Measurements from ENCODE around the gene GMDS. TPM values are rescaled to one million over a fixed set of nuclear protein-coding genes. Genes with fewer than 3 reads are reported as not detected.
"Not testable (repeated sequence)": the region's sequence is repeated elsewhere in the genome, so short reads cannot be mapped to it uniquely, and the experiment has no call there.

The GMDS gene
- total and polyA plus RNA-seq, 2 donors (not counting 3 experiments of a cell fraction or from before 2014, with no cell fraction given): 9.8 to 23.5 TPM

GRCh38 chr6:1846611-1847010, 398.8 kb downstream of the GMDS start:
- H3K9me1 ChIP-seq (replicated peaks; ENCODE audit: control insufficient read depth, extremely low read depth, insufficient read depth, low read length): no peaks in the 10 kb centered on the region
- DNase-seq (ENCODE audit: low read depth, low spot score) (no peak), FAIRE-seq (no peak)
- ChIA-PET CTCF (no interaction called here), POLR2A (no interaction called here)
- dilution Hi-C loops (cut with MboI; ENCODE audit: extremely low pct_ligation_motif_present, low sequenced_read_pairs): no loop called here
- no TSS peak for BruUV-seq (replicated peaks)
- no peaks in the 10 kb centered on the region for H3K79me2 ChIP-seq (ENCODE audit: control insufficient read depth, insufficient read depth, low read length)
- H3K9ac ChIP-seq (replicated peaks; ENCODE audit: extremely low read depth, insufficient read depth, low read length): no peak overlapping the region
- no peaks in the 10 kb centered on the region for H4K20me1 ChIP-seq (replicated peaks; ENCODE audit: control insufficient read depth, extremely low read depth, insufficient read depth, low read length)
- H3K36me3 ChIP-seq (ENCODE audit: control insufficient read depth in 2 of 2, extremely low read depth in 1 of 2, insufficient read depth in 2 of 2, low read length in 2 of 2): no peaks in the 10 kb centered on the region
- H3K27ac ChIP-seq (ENCODE audit: insufficient read depth, low read depth, low read length): no peak overlapping the region
- H3K4me3 ChIP-seq (replicated peaks in 1 of 3; ENCODE audit: insufficient read depth in 1 of 3, low read depth in 1 of 3, low read length in 3 of 3): no peak overlapping the region
- H3K4me2 ChIP-seq (ENCODE audit: insufficient read depth, low read length): no peak overlapping the region
- H3K27me3 ChIP-seq (ENCODE audit: control insufficient read depth in 2 of 2, insufficient read depth in 2 of 2, low read length in 2 of 2): no peaks in the 10 kb centered on the region
- intact Hi-C loops (cut with micrococcal nuclease): no loop called here
- H3K4me1 ChIP-seq (ENCODE audit: control insufficient read depth, extremely low read depth, insufficient read depth, low read length): no peaks in the 10 kb centered on the region
- no peak for TF ChIP-seq POLR2AphosphoS5 (IDR thresholded peaks at IDR 0.05; ENCODE audit: insufficient read depth, low read depth, low read length)
- no peak for TF ChIP-seq FOS (IDR thresholded peaks at IDR 0.05; ENCODE audit: borderline replicate concordance, insufficient read depth, low read length)
- TF ChIP-seq EZH2 (IDR thresholded peaks at IDR 0.05; ENCODE audit: borderline replicate concordance, low read depth, low read length, severe bottlenecking): no peak
- no peak for TF ChIP-seq CTCF (IDR thresholded peaks at IDR 0.05; ENCODE audit: extremely low read depth in 1 of 2, insufficient read depth in 1 of 2, low read depth in 1 of 2, low read length in 2 of 2)
- no peak for TF ChIP-seq GATA2 (IDR thresholded peaks at IDR 0.05; ENCODE audit: insufficient read depth, insufficient read length, low read depth, low read length)
- H3K9me3 ChIP-seq (replicated peaks; ENCODE audit: control insufficient read depth, insufficient read depth, low read length): no peaks in the 10 kb centered on the region
- H2AFZ ChIP-seq (ENCODE audit: low read depth, low read length): no peak overlapping the region

DNA sequence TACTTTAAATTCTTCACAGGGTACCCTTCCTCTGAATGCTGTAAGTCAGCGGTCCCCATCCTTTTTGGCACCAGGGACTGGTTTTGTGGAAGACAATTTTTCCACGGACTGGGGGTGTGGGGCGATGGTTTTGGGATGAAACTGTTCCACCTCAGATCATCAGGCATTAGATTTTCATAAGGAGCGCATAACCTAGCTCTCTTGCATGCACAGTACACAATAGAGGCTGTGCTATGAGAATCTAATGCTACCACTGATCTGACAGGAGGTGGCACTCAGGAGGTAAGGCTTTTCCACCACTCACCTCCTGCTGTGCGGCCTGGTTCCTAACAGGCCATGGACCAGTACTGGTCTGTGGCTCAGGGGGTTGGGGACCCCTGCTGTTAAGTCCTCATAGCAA, 399.9 kb downstream of the GMDS start:
- intact Hi-C loops (cut with micrococcal nuclease); CTCF ChIA-PET; H3K4me1 ChIP-seq (ENCODE audit: control insufficient read depth, extremely low read depth, insufficient read depth, low read length); H3K79me2 ChIP-seq (ENCODE audit: control insufficient read depth, insufficient read depth, low read length); H3K4me2 ChIP-seq (ENCODE audit: insufficient read depth, low read length); H2AFZ ChIP-seq (ENCODE audit: low read depth, low read length); DNase-seq (ENCODE audit: low read depth, low spot score); FAIRE-seq; H3K9me3 ChIP-seq (replicated peaks; ENCODE audit: control insufficient read depth, insufficient read depth, low read length); BruUV-seq (replicated peaks); H3K9me1 ChIP-seq (replicated peaks; ENCODE audit: control insufficient read depth, extremely low read depth, insufficient read depth, low read length); dilution Hi-C loops (cut with MboI; ENCODE audit: extremely low pct_ligation_motif_present, low sequenced_read_pairs); H3K4me3 ChIP-seq (replicated peaks in 1 of 3; ENCODE audit: insufficient read depth in 1 of 3, low read depth in 1 of 3, low read length in 3 of 3); H3K27ac ChIP-seq (ENCODE audit: insufficient read depth, low read depth, low read length); H3K9ac ChIP-seq (replicated peaks; ENCODE audit: extremely low read depth, insufficient read depth, low read length); H4K20me1 ChIP-seq (replicated peaks; ENCODE audit: control insufficient read depth, extremely low read depth, insufficient read depth, low read length); H3K36me3 ChIP-seq (ENCODE audit: control insufficient read depth in 2 of 2, extremely low read depth in 1 of 2, insufficient read depth in 2 of 2, low read length in 2 of 2); POLR2A ChIA-PET; H3K27me3 ChIP-seq (ENCODE audit: control insufficient read depth in 2 of 2, insufficient read depth in 2 of 2, low read length in 2 of 2): not testable (repeated sequence)

Measured in endothelial cell of umbilical vein (primary cell).